Smooth muscle cell (in vitro differentiated cells): Measurements from ENCODE around the gene HECW1. TPM values are rescaled to one million over a fixed set of nuclear protein-coding genes. Genes with fewer than 3 reads are reported as not detected.

Source experiments
- DNase-seq: peaks from one replicate; lab custom pipeline; 2025; ENCODE audit not compliant: unreplicated experiment; lab: John Stamatoyannopoulos, UW
- H2AFZ ChIP-seq: fragments of 200-600 bp; sonication (generic); 2 replicates; pipeline ENCODE4 v1.6.0; 2016; ENCODE audit warnings: antibody characterized with exemption, low read depth, mild to moderate bottlenecking
- H3F3A ChIP-seq: fragments of 200-600 bp; sonication (generic); 2 replicates; pipeline ENCODE4 v1.6.0; 2017; ENCODE audit warnings: antibody characterized with exemption, low read depth
- H3K27ac ChIP-seq: fragments of 200-600 bp; sonication (generic); 2 replicates; pipeline ENCODE4 v1.5.1; 2016; ENCODE audit warnings: low read depth, mild to moderate bottlenecking
- H3K27me3 ChIP-seq: fragments of 200-600 bp; sonication (generic); 2 replicates; pipeline ENCODE4 v1.6.1; 2016; ENCODE audit warnings: low read depth, mild to moderate bottlenecking
- H3K36me3 ChIP-seq: fragments of 200-600 bp; sonication (generic); 2 replicates; pipeline ENCODE4 v1.5.1; 2016; ENCODE audit warnings: low read depth
- H3K4me1 ChIP-seq: fragments of 200-600 bp; sonication (generic); 2 replicates; pipeline ENCODE4 v1.5.1; 2016; ENCODE audit warnings: low read depth
- H3K4me2 ChIP-seq: fragments of 200-600 bp; sonication (generic); 2 replicates; pipeline ENCODE4 v1.6.0; 2016; ENCODE audit warnings: mild to moderate bottlenecking
- H3K4me3 ChIP-seq: fragments of 200-600 bp; sonication (generic); 2 replicates; pipeline ENCODE4 v1.5.1; 2016; ENCODE audit warnings: mild to moderate bottlenecking
- H3K79me2 ChIP-seq: fragments of 200-600 bp; sonication (generic); 2 replicates; pipeline ENCODE4 v1.6.0; 2016; ENCODE audit warnings: low read depth, mild to moderate bottlenecking
- H3K9ac ChIP-seq: fragments of 200-600 bp; sonication (generic); 2 replicates; pipeline ENCODE4 v1.6.0; 2016; ENCODE audit warnings: low read depth
- H3K9me3 ChIP-seq: fragments of 200-600 bp; sonication (generic); replicated peaks from 2 replicates; pipeline ENCODE4 v1.5.1; 2016; ENCODE audit warnings: low read depth
- H4K20me1 ChIP-seq: fragments of 200-600 bp; sonication (generic); 2 replicates; pipeline ENCODE4 v1.6.0; 2016; ENCODE audit warnings: low read depth
- WGBS: methylation state at CpG from one replicate; pipeline ENCODE4 v1.1.7; 2016; ENCODE audit warnings: low lambda C conversion rate; 5-methylcytosine and 5-hydroxymethylcytosine counted together
- polyA plus RNA-seq: library from polyadenylated mRNA; unstranded; fragments of >200 nt; fragmentation: Nextera tagmentation; extraction: Ambion mirVana; gene quantifications from 2 replicates; pipeline ENCODE4 v1.2.1, GENCODE V29; 2016
- total RNA-seq: library from RNA; depleted of rRNA; stranded (reverse); fragments of >200 nt; gene quantifications from 2 replicates; pipeline ENCODE4 v1.2.3, GENCODE V29; 2014
- TF ChIP-seq, protein P1 (sequence below): fragments of 200-600 bp; sonication (generic); IDR thresholded peaks from 2 replicates; pipeline ENCODE4 v1.5.1; 2017; ENCODE audit warnings: borderline replicate concordance, mild to moderate bottlenecking, antibody characterized with exemption; ENCODE audit not compliant: insufficient read depth, poor library complexity, severe bottlenecking

Gene HECW1
- total and polyA plus RNA-seq, 2 experiments from 2014 or later, result 0.09 to 0.49 TPM

GRCh38 chr7:43405948-43406347 lies 293.5 kb downstream of the HECW1 start:
- H3K4me1 ChIP-seq, result peaks cover 16% of the 10 kb centered on the region
- H3K9ac ChIP-seq, result no peak overlapping the region
- TF ChIP-seq, protein P1, sequence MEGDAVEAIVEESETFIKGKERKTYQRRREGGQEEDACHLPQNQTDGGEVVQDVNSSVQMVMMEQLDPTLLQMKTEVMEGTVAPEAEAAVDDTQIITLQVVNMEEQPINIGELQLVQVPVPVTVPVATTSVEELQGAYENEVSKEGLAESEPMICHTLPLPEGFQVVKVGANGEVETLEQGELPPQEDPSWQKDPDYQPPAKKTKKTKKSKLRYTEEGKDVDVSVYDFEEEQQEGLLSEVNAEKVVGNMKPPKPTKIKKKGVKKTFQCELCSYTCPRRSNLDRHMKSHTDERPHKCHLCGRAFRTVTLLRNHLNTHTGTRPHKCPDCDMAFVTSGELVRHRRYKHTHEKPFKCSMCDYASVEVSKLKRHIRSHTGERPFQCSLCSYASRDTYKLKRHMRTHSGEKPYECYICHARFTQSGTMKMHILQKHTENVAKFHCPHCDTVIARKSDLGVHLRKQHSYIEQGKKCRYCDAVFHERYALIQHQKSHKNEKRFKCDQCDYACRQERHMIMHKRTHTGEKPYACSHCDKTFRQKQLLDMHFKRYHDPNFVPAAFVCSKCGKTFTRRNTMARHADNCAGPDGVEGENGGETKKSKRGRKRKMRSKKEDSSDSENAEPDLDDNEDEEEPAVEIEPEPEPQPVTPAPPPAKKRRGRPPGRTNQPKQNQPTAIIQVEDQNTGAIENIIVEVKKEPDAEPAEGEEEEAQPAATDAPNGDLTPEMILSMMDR, result no peak
- no peaks in the 10 kb centered on the region for H3K36me3 ChIP-seq
- H3K27ac ChIP-seq, result no peak overlapping the region
- H4K20me1 ChIP-seq, result no peaks in the 10 kb centered on the region
- H3K79me2 ChIP-seq, result no peaks in the 10 kb centered on the region
- no peaks in the 10 kb centered on the region for H3K27me3 ChIP-seq
- no peak overlapping the region for H2AFZ ChIP-seq
- H3K9me3 ChIP-seq, result no peaks in the 10 kb centered on the region
- H3K4me3 ChIP-seq, result no peak overlapping the region
- H3K4me2 ChIP-seq, result no peak overlapping the region
- no peak for DNase-seq
- WGBS, result 52% methylated on average over 2 of the region's 2 CpGs
- H3F3A ChIP-seq, result no peaks in the 10 kb centered on the region

GRCh38 chr7:43406961-43407360 lies 294.5 kb downstream of the HECW1 start:
- no peaks in the 10 kb centered on the region for H3K9me3 ChIP-seq
- TF ChIP-seq, protein P1, result no peak
- H2AFZ ChIP-seq, result no peak overlapping the region
- H3K27ac ChIP-seq, result no peak overlapping the region
- H3K4me3 ChIP-seq, result no peak overlapping the region
- H3F3A ChIP-seq, result no peaks in the 10 kb centered on the region
- peaks cover 16% of the 10 kb centered on the region for H3K4me1 ChIP-seq
- no peaks in the 10 kb centered on the region for H3K36me3 ChIP-seq
- H3K4me2 ChIP-seq, result no peak overlapping the region
- no peak overlapping the region for H3K9ac ChIP-seq
- no peaks in the 10 kb centered on the region for H3K27me3 ChIP-seq
- no peaks in the 10 kb centered on the region for H3K79me2 ChIP-seq
- H4K20me1 ChIP-seq, result no peaks in the 10 kb centered on the region
- 84% methylated on average over 5 of the region's 5 CpGs for WGBS
- no peak for DNase-seq

- Histone ChIP-seq H3K9me3 (no peaks in the 10 kb centered on the region), H3K27me3 (no peaks in the 10 kb centered on the region), H3K4me1 (peaks cover 16% of the 10 kb centered on the region), H2AFZ (no peak overlapping the region), H3K36me3 (no peaks in the 10 kb centered on the region), H3K27ac (no peak overlapping the region), H4K20me1 (no peaks in the 10 kb centered on the region), H3K9ac (no peak overlapping the region), H3K4me3 (no peak overlapping the region), H3K79me2 (no peaks in the 10 kb centered on the region), H3F3A (no peaks in the 10 kb centered on the region), H3K4me2 (no peak overlapping the region)
- DNase-seq, result no peak
- 84% methylated on average over 5 of the region's 5 CpGs for WGBS
- TF ChIP-seq, protein P1, result no peak
These were observed 296.5 kb downstream of the HECW1 start for GRCh38 chr7:43408981-43409380.

DNA sequence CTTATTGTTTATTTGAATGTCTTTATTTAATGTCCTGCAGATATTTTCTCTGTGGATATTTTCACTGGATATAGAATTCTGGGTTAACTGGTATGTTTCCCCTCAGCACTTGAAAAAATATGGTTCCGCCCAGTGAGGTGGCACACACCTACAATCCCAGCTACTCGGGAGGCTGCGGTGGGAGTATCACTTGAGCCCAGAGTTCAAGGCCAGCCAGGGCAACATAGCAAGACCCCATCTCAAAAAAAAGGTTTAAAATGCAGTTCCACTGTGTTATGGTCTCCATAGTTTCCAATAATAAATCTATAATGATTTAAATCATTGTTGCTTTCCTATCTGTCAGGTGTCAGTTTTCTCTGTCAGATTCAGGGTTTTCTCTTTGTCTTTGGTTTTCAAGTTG lies 305.0 kb downstream of the HECW1 start:
- no peaks in the 10 kb centered on the region for H3K4me1 ChIP-seq
- H4K20me1 ChIP-seq, result no peaks in the 10 kb centered on the region
- no peak overlapping the region for H3K4me2 ChIP-seq
- no peaks in the 10 kb centered on the region for H3K9me3 ChIP-seq
- no peaks in the 10 kb centered on the region for H3K79me2 ChIP-seq
- H3K27me3 ChIP-seq, result no peaks in the 10 kb centered on the region
- no peak overlapping the region for H2AFZ ChIP-seq
- H3K4me3 ChIP-seq, result no peak overlapping the region
- DNase-seq, result no peak
- no peaks in the 10 kb centered on the region for H3K36me3 ChIP-seq
- WGBS, result 97% methylated on average over 3 of the region's 3 CpGs
- no peaks in the 10 kb centered on the region for H3F3A ChIP-seq
- TF ChIP-seq, protein P1, result no peak
- no peak overlapping the region for H3K9ac ChIP-seq
- H3K27ac ChIP-seq, result no peak overlapping the region
